K562 (cell line): ENCODE measurements around the gene KCND2.

Experiments used
- BHLHE40 ChIP-seq: IDR thresholded peaks from 2 replicates; pipeline ENCODE4 v1.6.1; 2011; ENCODE audit warnings: low read length, improper control_type of control experiment
- CTCF ChIP-seq, 3 experiments: IDR thresholded peaks in 2 of 3; conservative IDR thresholded peaks in 1 of 3; 2 replicates each; pipeline ENCODE4 v1.5.1; 2011 to 2012; ENCODE audit warnings: low read length in 3 of 3, mild to moderate bottlenecking in 3 of 3, control low read depth in 2 of 3, improper control_type of control experiment in 1 of 3, inconsistent platforms in 1 of 3, low read depth in 1 of 3, mixed read lengths in 1 of 3, moderate library complexity in 1 of 3; ENCODE audit not compliant: insufficient read depth in 2 of 3
- CXXC5 ChIP-seq: fragments of 250-450 bp; sonication (Bioruptor Pico); IDR thresholded peaks from 2 replicates; pipeline ENCODE4 v1.8.0; 2022; ENCODE audit warnings: inconsistent platforms, mild to moderate bottlenecking, moderate library complexity
- ETV6 ChIP-seq, 3 experiments: fragments of 150-350 bp in 1 of 3; sonication (generic) in 1 of 3; formaldehyde crosslinking in 1 of 3; IDR thresholded peaks; 2 replicates each; pipeline versions ENCODE4 v1.6.1 to v1.8.0; 2014 to 2022; ENCODE audit warnings: borderline replicate concordance in 2 of 3, low read depth in 2 of 3, antibody characterized with exemption in 1 of 3, low read length in 1 of 3, mild to moderate bottlenecking in 1 of 3, missing genetic modification reagents in 1 of 3
- MAX ChIP-seq: sonication (generic); formaldehyde crosslinking; IDR thresholded peaks from 2 replicates; pipeline ENCODE4 v1.9.0; 2022; ENCODE audit warnings: mild to moderate bottlenecking, missing genetic modification reagents
- POLR2AphosphoS2 ChIP-seq: IDR thresholded peaks from 2 replicates; pipeline ENCODE4 v1.6.1; 2012; ENCODE audit warnings: low read length, improper control_type of control experiment
- POLR2AphosphoS5 ChIP-seq: IDR thresholded peaks from 2 replicates; pipeline ENCODE4 v1.6.1; 2011; ENCODE audit warnings: mild to moderate bottlenecking, low read depth, low read length, moderate library complexity; ENCODE audit not compliant: control insufficient read depth, insufficient read depth
- ZBTB9 ChIP-seq: fragments of 450-650 bp; formaldehyde crosslinking; IDR thresholded peaks from 2 replicates; pipeline ENCODE4 v1.4.0; 2020; ENCODE audit warnings: mild to moderate bottlenecking, moderate library complexity
- ZNF41 ChIP-seq: fragments of 250-450 bp; sonication (Bioruptor Pico); conservative IDR thresholded peaks from 2 replicates; pipeline ENCODE4 v1.4.0; 2020; ENCODE audit warnings: mild to moderate bottlenecking
- TF ChIP-seq, protein P1 (sequence below): fragments of 250-450 bp; sonication (Bioruptor Pico); IDR thresholded peaks from 2 replicates; pipeline ENCODE4 v1.8.0; 2021; ENCODE audit warnings: moderate library complexity, mild to moderate bottlenecking, inconsistent platforms
- TF ChIP-seq, protein P2 (sequence below): fragments of 450-650 bp; IDR thresholded peaks from 2 replicates; pipeline ENCODE4 v1.6.1; 2017; ENCODE audit warnings: mild to moderate bottlenecking, moderate library complexity
- TF ChIP-seq, protein P3 (sequence below), 2 experiments: fragments of 450-650 bp; formaldehyde crosslinking in 1 of 2; IDR thresholded peaks; 2 replicates each; pipeline versions ENCODE4 v1.4.0 to v1.6.1; 2014 to 2020; ENCODE audit warnings: mild to moderate bottlenecking in 2 of 2, borderline replicate concordance in 1 of 2, low read depth in 1 of 2

DNA sequence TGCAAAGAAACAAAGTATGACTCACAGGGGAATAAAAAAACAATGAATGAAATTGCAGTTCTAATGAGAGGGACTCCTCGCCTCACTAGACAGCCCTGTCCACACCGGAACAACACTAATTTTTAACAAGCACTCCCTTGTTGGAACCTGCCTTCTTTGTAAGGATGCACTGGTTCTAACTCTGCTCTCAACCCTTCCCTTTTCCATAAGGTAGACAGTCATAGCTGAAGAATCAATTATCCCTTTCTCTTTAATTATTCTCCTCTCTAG, 519.8 kb downstream of the KCND2 start:
- TF ChIP-seq MAX (CRISPR knock-in tag) (no peak), ZBTB9 (CRISPR knock-in tag) (no peak), BHLHE40 (no peak), POLR2AphosphoS2 (no peak), CXXC5 (no peak), ETV6 (IDR thresholded peaks at IDR 0.05; ENCODE audit: borderline replicate concordance in 1 of 2, low read depth in 2 of 2, low read length in 1 of 2) (no peak), ETV6 (CRISPR knock-in tag; IDR thresholded peaks at IDR 0.05; ENCODE audit: borderline replicate concordance) (no peak), ZNF41 (CRISPR knock-in tag) (no peak), CTCF (IDR thresholded peaks at IDR 0.05 in 2 of 3, conservative IDR thresholded peaks at IDR 0.05 in 1 of 3; ENCODE audit: insufficient read depth in 2 of 3, low read depth in 1 of 3, low read length in 3 of 3) (no peak), POLR2AphosphoS5 (no peak)
- TF ChIP-seq, protein P1, sequence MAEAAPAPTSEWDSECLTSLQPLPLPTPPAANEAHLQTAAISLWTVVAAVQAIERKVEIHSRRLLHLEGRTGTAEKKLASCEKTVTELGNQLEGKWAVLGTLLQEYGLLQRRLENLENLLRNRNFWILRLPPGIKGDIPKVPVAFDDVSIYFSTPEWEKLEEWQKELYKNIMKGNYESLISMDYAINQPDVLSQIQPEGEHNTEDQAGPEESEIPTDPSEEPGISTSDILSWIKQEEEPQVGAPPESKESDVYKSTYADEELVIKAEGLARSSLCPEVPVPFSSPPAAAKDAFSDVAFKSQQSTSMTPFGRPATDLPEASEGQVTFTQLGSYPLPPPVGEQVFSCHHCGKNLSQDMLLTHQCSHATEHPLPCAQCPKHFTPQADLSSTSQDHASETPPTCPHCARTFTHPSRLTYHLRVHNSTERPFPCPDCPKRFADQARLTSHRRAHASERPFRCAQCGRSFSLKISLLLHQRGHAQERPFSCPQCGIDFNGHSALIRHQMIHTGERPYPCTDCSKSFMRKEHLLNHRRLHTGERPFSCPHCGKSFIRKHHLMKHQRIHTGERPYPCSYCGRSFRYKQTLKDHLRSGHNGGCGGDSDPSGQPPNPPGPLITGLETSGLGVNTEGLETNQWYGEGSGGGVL (CRISPR knock-in tag): no peak
- TF ChIP-seq, protein P2, sequence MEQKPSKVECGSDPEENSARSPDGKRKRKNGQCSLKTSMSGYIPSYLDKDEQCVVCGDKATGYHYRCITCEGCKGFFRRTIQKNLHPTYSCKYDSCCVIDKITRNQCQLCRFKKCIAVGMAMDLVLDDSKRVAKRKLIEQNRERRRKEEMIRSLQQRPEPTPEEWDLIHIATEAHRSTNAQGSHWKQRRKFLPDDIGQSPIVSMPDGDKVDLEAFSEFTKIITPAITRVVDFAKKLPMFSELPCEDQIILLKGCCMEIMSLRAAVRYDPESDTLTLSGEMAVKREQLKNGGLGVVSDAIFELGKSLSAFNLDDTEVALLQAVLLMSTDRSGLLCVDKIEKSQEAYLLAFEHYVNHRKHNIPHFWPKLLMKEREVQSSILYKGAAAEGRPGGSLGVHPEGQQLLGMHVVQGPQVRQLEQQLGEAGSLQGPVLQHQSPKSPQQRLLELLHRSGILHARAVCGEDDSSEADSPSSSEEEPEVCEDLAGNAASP: no peak
- TF ChIP-seq, protein P3, sequence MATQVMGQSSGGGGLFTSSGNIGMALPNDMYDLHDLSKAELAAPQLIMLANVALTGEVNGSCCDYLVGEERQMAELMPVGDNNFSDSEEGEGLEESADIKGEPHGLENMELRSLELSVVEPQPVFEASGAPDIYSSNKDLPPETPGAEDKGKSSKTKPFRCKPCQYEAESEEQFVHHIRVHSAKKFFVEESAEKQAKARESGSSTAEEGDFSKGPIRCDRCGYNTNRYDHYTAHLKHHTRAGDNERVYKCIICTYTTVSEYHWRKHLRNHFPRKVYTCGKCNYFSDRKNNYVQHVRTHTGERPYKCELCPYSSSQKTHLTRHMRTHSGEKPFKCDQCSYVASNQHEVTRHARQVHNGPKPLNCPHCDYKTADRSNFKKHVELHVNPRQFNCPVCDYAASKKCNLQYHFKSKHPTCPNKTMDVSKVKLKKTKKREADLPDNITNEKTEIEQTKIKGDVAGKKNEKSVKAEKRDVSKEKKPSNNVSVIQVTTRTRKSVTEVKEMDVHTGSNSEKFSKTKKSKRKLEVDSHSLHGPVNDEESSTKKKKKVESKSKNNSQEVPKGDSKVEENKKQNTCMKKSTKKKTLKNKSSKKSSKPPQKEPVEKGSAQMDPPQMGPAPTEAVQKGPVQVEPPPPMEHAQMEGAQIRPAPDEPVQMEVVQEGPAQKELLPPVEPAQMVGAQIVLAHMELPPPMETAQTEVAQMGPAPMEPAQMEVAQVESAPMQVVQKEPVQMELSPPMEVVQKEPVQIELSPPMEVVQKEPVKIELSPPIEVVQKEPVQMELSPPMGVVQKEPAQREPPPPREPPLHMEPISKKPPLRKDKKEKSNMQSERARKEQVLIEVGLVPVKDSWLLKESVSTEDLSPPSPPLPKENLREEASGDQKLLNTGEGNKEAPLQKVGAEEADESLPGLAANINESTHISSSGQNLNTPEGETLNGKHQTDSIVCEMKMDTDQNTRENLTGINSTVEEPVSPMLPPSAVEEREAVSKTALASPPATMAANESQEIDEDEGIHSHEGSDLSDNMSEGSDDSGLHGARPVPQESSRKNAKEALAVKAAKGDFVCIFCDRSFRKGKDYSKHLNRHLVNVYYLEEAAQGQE (IDR thresholded peaks at IDR 0.05; ENCODE audit: borderline replicate concordance): no peak
- TF ChIP-seq, protein P3 (CRISPR knock-in tag; IDR thresholded peaks at IDR 0.05; ENCODE audit: low read depth): no peak
